SU-DHL-6 (cell line): ENCODE results near the gene KIF3A.

Experiments
- H2AFZ ChIP-seq: fragments of 200-600 bp; sonication (generic); 2 replicates; pipeline ENCODE4 v1.6.1; 2014; ENCODE audit warnings: low read depth, mild to moderate bottlenecking, moderate library complexity, mixed read lengths, antibody characterized with exemption, low read length; ENCODE audit not compliant: severe bottlenecking
- H3F3A ChIP-seq: fragments of 200-600 bp; shearing (Covaris generic); 2 replicates; pipeline ENCODE4 v1.6.0; 2016; ENCODE audit warnings: antibody characterized with exemption, mild to moderate bottlenecking; ENCODE audit not compliant: insufficient read depth
- H3K27ac ChIP-seq: fragments of 200-600 bp; sonication (generic); 2 replicates; pipeline ENCODE4 v1.5.1; 2016; ENCODE audit warnings: low read depth, mild to moderate bottlenecking, low read length, moderate library complexity, mixed read lengths
- H3K27me3 ChIP-seq: fragments of 200-600 bp; sonication (generic), shearing (Covaris generic); 2 replicates; pipeline ENCODE4 v1.6.0; 2014; ENCODE audit warnings: mild to moderate bottlenecking, low read length
- H3K36me3 ChIP-seq: fragments of 200-600 bp; sonication (generic); 2 replicates; pipeline ENCODE4 v1.6.1; 2014; ENCODE audit warnings: mild to moderate bottlenecking, low read length, mixed read lengths
- H3K4me2 ChIP-seq: fragments of 300-600, 200-600 bp; shearing (Covaris generic), sonication (generic); 2 replicates; pipeline ENCODE4 v1.6.0; 2014; ENCODE audit warnings: low read length, low read depth, mild to moderate bottlenecking; ENCODE audit not compliant: poor library complexity, severe bottlenecking
- H3K4me3 ChIP-seq: fragments of 200-600 bp; sonication (generic); 2 replicates; pipeline ENCODE4 v1.5.1; 2014; ENCODE audit warnings: antibody characterized with exemption, low read length, mild to moderate bottlenecking, mixed read lengths; ENCODE audit not compliant: insufficient read depth, poor library complexity, severe bottlenecking
- H3K79me2 ChIP-seq: fragments of 200-600 bp; sonication (generic); 2 replicates; pipeline ENCODE4 v1.6.1; 2014; ENCODE audit warnings: mild to moderate bottlenecking, low read length, moderate library complexity; ENCODE audit not compliant: insufficient read depth
- H3K9ac ChIP-seq: fragments of 200-600 bp; sonication (generic); 2 replicates; pipeline ENCODE4 v1.7.0; 2014; ENCODE audit warnings: mild to moderate bottlenecking, low read length
- H3K9me2 ChIP-seq: fragments of 200-600 bp; sonication (generic); replicated peaks from 2 replicates; pipeline ENCODE4 v1.6.1; 2014; ENCODE audit warnings: low read length; ENCODE audit not compliant: insufficient read depth
- H3K9me3 ChIP-seq: fragments of 200-600 bp; sonication (generic); 2 replicates; pipeline ENCODE4 v1.6.1; 2014; ENCODE audit warnings: low read length, mixed read lengths; ENCODE audit not compliant: insufficient read depth
- H4K20me1 ChIP-seq: fragments of 200-600 bp; sonication (generic); 2 replicates; pipeline ENCODE4 v1.6.1; 2014; ENCODE audit warnings: low read depth, mild to moderate bottlenecking, antibody characterized with exemption, low read length, moderate library complexity, mixed read lengths
- EZH2phosphoT487 ChIP-seq: fragments of 200-600 bp; sonication (generic), shearing (Covaris generic); conservative IDR thresholded peaks from 2 replicates; pipeline ENCODE4 v1.6.1; 2018; ENCODE audit warnings: mild to moderate bottlenecking, antibody characterized with exemption, low read length, moderate library complexity, mixed read lengths
- TF ChIP-seq, protein P1 (sequence below): fragments of 200-600 bp; sonication (generic); IDR thresholded peaks from one replicate; pipeline ENCODE4 v1.5.1; 2017; ENCODE audit warnings: antibody characterized with exemption, mild to moderate bottlenecking, low read length, moderate library complexity; ENCODE audit not compliant: insufficient read depth, poor library complexity, severe bottlenecking

The KIF3A gene

DNA sequence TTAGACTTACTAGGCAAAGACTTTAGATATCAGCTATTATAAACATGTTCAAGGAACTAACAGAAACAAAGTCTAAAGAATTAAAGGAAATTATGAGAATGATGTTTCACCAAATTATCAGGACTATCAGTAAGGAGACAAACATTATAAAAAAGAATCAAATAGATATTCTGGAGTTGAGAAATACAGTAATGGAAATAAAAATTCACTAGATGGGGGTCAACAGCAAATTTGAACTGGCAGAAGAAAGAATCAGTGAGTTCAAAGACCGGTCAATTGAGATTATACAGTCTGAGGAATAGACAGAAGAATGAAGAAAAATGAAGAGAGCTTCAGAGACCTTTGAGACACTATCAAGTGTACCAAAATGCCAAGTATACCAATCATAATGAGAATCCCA, 89.0 kb downstream of the KIF3A start:
- no peaks in the 10 kb centered on the region for H4K20me1 ChIP-seq

DNA sequence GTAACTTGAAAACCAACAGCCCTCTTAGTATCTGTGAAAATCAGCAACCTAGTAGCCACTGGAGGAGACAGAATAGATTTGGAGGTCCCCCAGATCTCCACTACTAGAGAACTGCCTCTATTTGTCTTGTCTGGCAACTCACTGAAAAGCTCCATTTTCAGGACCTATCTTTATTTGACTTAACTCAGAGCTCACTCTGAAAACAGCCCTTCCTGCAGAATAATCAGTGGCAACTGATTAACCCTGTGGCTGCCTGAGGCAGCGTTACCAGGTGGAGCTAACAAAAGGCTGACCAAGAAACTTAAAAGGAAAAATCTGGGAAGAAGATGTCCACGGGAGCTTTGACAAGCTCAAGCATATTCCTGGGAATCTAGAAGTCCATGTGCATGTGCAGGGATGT, 89.9 kb downstream of the KIF3A start:
- Histone ChIP-seq H3K36me3 (0 out of 2 replicates have a peak, but pooled peaks cover 2% of the 10 kb centered on the region), H3K9ac (no peak overlapping the region), H3K9me3 (no peaks in the 10 kb centered on the region), H3K27me3 (no peaks in the 10 kb centered on the region), H3K27ac (no peak overlapping the region), H3K4me2 (no peak overlapping the region), H3F3A (no peaks in the 10 kb centered on the region; the same call in 1 of the 2 replicates), H3K79me2 (no peaks in the 10 kb centered on the region), H4K20me1 (no peaks in the 10 kb centered on the region), H2AFZ (no peak overlapping the region), H3K9me2 (no peaks in the 10 kb centered on the region), H3K4me3 (no peak overlapping the region)
- TF ChIP-seq EZH2phosphoT487 = no peak
- TF ChIP-seq, protein P1, sequence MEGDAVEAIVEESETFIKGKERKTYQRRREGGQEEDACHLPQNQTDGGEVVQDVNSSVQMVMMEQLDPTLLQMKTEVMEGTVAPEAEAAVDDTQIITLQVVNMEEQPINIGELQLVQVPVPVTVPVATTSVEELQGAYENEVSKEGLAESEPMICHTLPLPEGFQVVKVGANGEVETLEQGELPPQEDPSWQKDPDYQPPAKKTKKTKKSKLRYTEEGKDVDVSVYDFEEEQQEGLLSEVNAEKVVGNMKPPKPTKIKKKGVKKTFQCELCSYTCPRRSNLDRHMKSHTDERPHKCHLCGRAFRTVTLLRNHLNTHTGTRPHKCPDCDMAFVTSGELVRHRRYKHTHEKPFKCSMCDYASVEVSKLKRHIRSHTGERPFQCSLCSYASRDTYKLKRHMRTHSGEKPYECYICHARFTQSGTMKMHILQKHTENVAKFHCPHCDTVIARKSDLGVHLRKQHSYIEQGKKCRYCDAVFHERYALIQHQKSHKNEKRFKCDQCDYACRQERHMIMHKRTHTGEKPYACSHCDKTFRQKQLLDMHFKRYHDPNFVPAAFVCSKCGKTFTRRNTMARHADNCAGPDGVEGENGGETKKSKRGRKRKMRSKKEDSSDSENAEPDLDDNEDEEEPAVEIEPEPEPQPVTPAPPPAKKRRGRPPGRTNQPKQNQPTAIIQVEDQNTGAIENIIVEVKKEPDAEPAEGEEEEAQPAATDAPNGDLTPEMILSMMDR = no peak

More for the DNA sequence above, 89.0 kb downstream of the KIF3A start:
- TF ChIP-seq, protein P1 = no peak
- TF ChIP-seq EZH2phosphoT487 = no peak
- Histone ChIP-seq H3K4me2 (no peak overlapping the region), H3K79me2 (no peaks in the 10 kb centered on the region), H3K9me3 (no peaks in the 10 kb centered on the region), H3K9ac (no peak overlapping the region), H3K27ac (no peak overlapping the region), H3K27me3 (no peaks in the 10 kb centered on the region), H3F3A (no peaks in the 10 kb centered on the region; the same call in 1 of the 2 replicates), H3K9me2 (no peaks in the 10 kb centered on the region), H3K36me3 (no peaks in the 10 kb centered on the region), H2AFZ (no peak overlapping the region), H3K4me3 (no peak overlapping the region)

DNA sequence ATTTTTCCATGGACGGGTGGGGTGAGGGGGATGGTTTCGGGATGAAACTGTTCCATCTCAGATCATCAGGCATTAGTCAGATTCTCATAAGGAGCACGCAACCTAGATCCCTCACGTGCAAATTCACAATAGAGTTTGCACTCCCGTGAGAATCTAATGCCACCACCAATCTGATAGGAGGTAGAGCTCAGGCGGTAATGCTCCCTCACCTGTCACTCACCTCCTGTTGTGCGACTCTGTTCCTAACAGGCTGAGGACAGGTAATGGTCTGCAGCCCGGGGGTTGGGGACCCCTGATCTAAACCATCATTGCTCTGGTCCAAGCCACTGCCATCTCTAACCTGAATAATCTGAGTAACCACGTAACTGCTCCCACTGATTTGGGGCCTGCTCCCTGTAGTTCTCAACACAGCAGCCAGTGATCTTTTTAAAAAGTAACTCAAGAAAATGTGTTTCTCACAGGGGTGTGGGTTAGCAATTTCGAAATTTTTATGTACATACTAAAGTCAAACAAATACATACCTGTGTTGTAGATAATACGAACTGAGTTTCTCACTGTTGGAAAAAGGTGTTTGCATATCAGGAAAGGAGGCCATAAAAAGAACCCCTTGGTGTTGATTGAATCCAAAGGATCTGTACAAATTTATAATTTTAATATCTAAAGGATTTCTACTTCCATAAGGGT, 90.6 kb downstream of the KIF3A start:
- no peaks in the 10 kb centered on the region; the same call in 1 of the 2 replicates for H3F3A ChIP-seq
- no peak overlapping the region for H2AFZ ChIP-seq
- no peaks in the 10 kb centered on the region for H3K27me3 ChIP-seq
- H3K4me2 ChIP-seq = no peak overlapping the region
- no peaks in the 10 kb centered on the region for H4K20me1 ChIP-seq
- H3K36me3 ChIP-seq = 0 out of 2 replicates have a peak, but pooled peaks cover 5% of the 10 kb centered on the region
- no peak overlapping the region for H3K27ac ChIP-seq
- no peaks in the 10 kb centered on the region for H3K9me2 ChIP-seq
- TF ChIP-seq, protein P1 = no peak
- TF ChIP-seq EZH2phosphoT487 = no peak
- no peak overlapping the region for H3K9ac ChIP-seq
- H3K9me3 ChIP-seq = no peaks in the 10 kb centered on the region
- no peak overlapping the region for H3K4me3 ChIP-seq
- no peaks in the 10 kb centered on the region for H3K79me2 ChIP-seq
